ENCODE measurements around the gene KIAA0319L.

The KIAA0319L gene

GRCh38 chr1:35497571-35497970 lies 59.6 kb downstream of the KIAA0319L start:
- no peaks in the 10 kb centered on the region for H3K4me1 ChIP-seq (ENCODE audit: control insufficient read depth in 1 of 2, insufficient read depth in 2 of 2, low read length in 2 of 2)
- DNase-seq: no peak
- H2AK5ac ChIP-seq (ENCODE audit: low read length): no peak overlapping the region
- H2AFZ ChIP-seq (ENCODE audit: insufficient read depth, low read length, poor library complexity): no peak overlapping the region
- H4K91ac ChIP-seq (ENCODE audit: low read depth, low read length): no peak overlapping the region
- no peaks in the 10 kb centered on the region for H3K9me3 ChIP-seq (ENCODE audit: insufficient read depth, low read depth, low read length)
- H3K27me3 ChIP-seq (ENCODE audit: insufficient read depth, low read length): no peaks in the 10 kb centered on the region
- no peak overlapping the region for H4K12ac ChIP-seq (ENCODE audit: low read depth, low read length)
- WGBS (ENCODE audit: extremely low coverage, insufficient coverage, insufficient read length): no CpG with 5 or more reads among the region's 2 CpGs
- H3K79me2 ChIP-seq (ENCODE audit: control insufficient read depth, insufficient read depth, low read length, poor library complexity): no peaks in the 10 kb centered on the region
- H3K36me3 ChIP-seq (ENCODE audit: control insufficient read depth in 1 of 2, insufficient read depth in 2 of 2, low read length in 2 of 2): no peaks in the 10 kb centered on the region
- no peak overlapping the region for H3K14ac ChIP-seq (ENCODE audit: low read length)
- no peak overlapping the region for H3K4ac ChIP-seq (ENCODE audit: low read depth, low read length)
- no peak overlapping the region for H2BK12ac ChIP-seq (ENCODE audit: low read length)
- H3K79me1 ChIP-seq (ENCODE audit: low read length): no peaks in the 10 kb centered on the region
- H3K27ac ChIP-seq (ENCODE audit: low read depth, low read length): no peak overlapping the region
- no peak overlapping the region for H4K8ac ChIP-seq (ENCODE audit: low read depth, low read length)
- no peak overlapping the region for H2BK120ac ChIP-seq (ENCODE audit: insufficient read depth, low read length, poor library complexity)
- no peak overlapping the region for H3K4me3 ChIP-seq (ENCODE audit: low read depth, low read length)
- H3K23ac ChIP-seq (ENCODE audit: low read length): no peak overlapping the region
- no peak overlapping the region for H3K4me2 ChIP-seq (ENCODE audit: low read length)
- no peak overlapping the region for H2BK5ac ChIP-seq (ENCODE audit: low read depth, low read length, poor library complexity)
- H3K18ac ChIP-seq (ENCODE audit: low read length): no peak overlapping the region
- H3K9ac ChIP-seq (ENCODE audit: low read length): no peak overlapping the region

- H3K9ac ChIP-seq (ENCODE audit: low read length): no peak overlapping the region
- no CpG with 5 or more reads among the region's 1 CpG for WGBS (ENCODE audit: extremely low coverage, insufficient coverage, insufficient read length)
Measured at GRCh38 chr1:35490250-35490649, 67.0 kb downstream of the KIAA0319L start.

GRCh38 chr1:35488336-35488735 lies 68.9 kb downstream of the KIAA0319L start:
- Histone ChIP-seq H4K12ac (ENCODE audit: low read depth, low read length) (no peak overlapping the region), H3K27me3 (ENCODE audit: insufficient read depth, low read length) (no peaks in the 10 kb centered on the region), H2AFZ (ENCODE audit: insufficient read depth, low read length, poor library complexity) (no peak overlapping the region), H3K79me1 (ENCODE audit: low read length) (no peaks in the 10 kb centered on the region), H3K9me3 (ENCODE audit: insufficient read depth, low read depth, low read length) (no peaks in the 10 kb centered on the region), H3K4ac (ENCODE audit: low read depth, low read length) (no peak overlapping the region), H4K91ac (ENCODE audit: low read depth, low read length) (no peak overlapping the region), H3K9ac (ENCODE audit: low read length) (no peak overlapping the region), H3K18ac (ENCODE audit: low read length) (no peak overlapping the region), H2BK120ac (ENCODE audit: insufficient read depth, low read length, poor library complexity) (no peak overlapping the region), H2BK12ac (ENCODE audit: low read length) (no peak overlapping the region), H3K14ac (ENCODE audit: low read length) (no peak overlapping the region), H4K8ac (ENCODE audit: low read depth, low read length) (no peak overlapping the region), H3K79me2 (ENCODE audit: control insufficient read depth, insufficient read depth, low read length, poor library complexity) (no peaks in the 10 kb centered on the region), H3K23ac (ENCODE audit: low read length) (no peak overlapping the region), H2AK5ac (ENCODE audit: low read length) (no peak overlapping the region), H3K4me1 (ENCODE audit: control insufficient read depth in 1 of 2, insufficient read depth in 2 of 2, low read length in 2 of 2) (no peaks in the 10 kb centered on the region), H3K4me3 (ENCODE audit: low read depth, low read length) (no peak overlapping the region), H3K4me2 (ENCODE audit: low read length) (no peak overlapping the region), H3K36me3 (ENCODE audit: control insufficient read depth in 1 of 2, insufficient read depth in 2 of 2, low read length in 2 of 2) (no peaks in the 10 kb centered on the region), H2BK5ac (ENCODE audit: low read depth, low read length, poor library complexity) (no peak overlapping the region), H3K27ac (ENCODE audit: low read depth, low read length) (no peak overlapping the region)
- DNase-seq: no peak
- no CpG with 5 or more reads among the region's 2 CpGs for WGBS (ENCODE audit: extremely low coverage, insufficient coverage, insufficient read length)

More at GRCh38 chr1:35490250-35490649, 67.0 kb downstream of the KIAA0319L start:
- Histone ChIP-seq H2BK120ac (ENCODE audit: insufficient read depth, low read length, poor library complexity) (no peak overlapping the region), H2AK5ac (ENCODE audit: low read length) (no peak overlapping the region), H2BK5ac (ENCODE audit: low read depth, low read length, poor library complexity) (no peak overlapping the region), H3K4ac (ENCODE audit: low read depth, low read length) (no peak overlapping the region), H3K27me3 (ENCODE audit: insufficient read depth, low read length) (no peaks in the 10 kb centered on the region), H3K9me3 (ENCODE audit: insufficient read depth, low read depth, low read length) (no peaks in the 10 kb centered on the region), H2BK12ac (ENCODE audit: low read length) (no peak overlapping the region), H4K8ac (ENCODE audit: low read depth, low read length) (no peak overlapping the region), H3K79me2 (ENCODE audit: control insufficient read depth, insufficient read depth, low read length, poor library complexity) (no peaks in the 10 kb centered on the region), H3K18ac (ENCODE audit: low read length) (no peak overlapping the region), H4K91ac (ENCODE audit: low read depth, low read length) (no peak overlapping the region), H3K4me3 (ENCODE audit: low read depth, low read length) (no peak overlapping the region), H4K12ac (ENCODE audit: low read depth, low read length) (no peak overlapping the region), H3K23ac (ENCODE audit: low read length) (no peak overlapping the region), H3K4me1 (ENCODE audit: control insufficient read depth in 1 of 2, insufficient read depth in 2 of 2, low read length in 2 of 2) (no peaks in the 10 kb centered on the region), H3K14ac (ENCODE audit: low read length) (no peak overlapping the region), H3K79me1 (ENCODE audit: low read length) (no peaks in the 10 kb centered on the region), H3K4me2 (ENCODE audit: low read length) (no peak overlapping the region), H2AFZ (ENCODE audit: insufficient read depth, low read length, poor library complexity) (no peak overlapping the region), H3K36me3 (ENCODE audit: control insufficient read depth in 1 of 2, insufficient read depth in 2 of 2, low read length in 2 of 2) (no peaks in the 10 kb centered on the region), H3K27ac (ENCODE audit: low read depth, low read length) (no peak overlapping the region)
- DNase-seq: no peak

- no peak for DNase-seq
- Histone ChIP-seq H3K4me2 (ENCODE audit: low read length) (no peak overlapping the region), H2AK5ac (ENCODE audit: low read length) (no peak overlapping the region), H3K4me1 (ENCODE audit: control insufficient read depth in 1 of 2, insufficient read depth in 2 of 2, low read length in 2 of 2) (no peaks in the 10 kb centered on the region), H2BK5ac (ENCODE audit: low read depth, low read length, poor library complexity) (no peak overlapping the region), H3K9ac (ENCODE audit: low read length) (no peak overlapping the region), H3K23ac (ENCODE audit: low read length) (no peak overlapping the region), H3K4ac (ENCODE audit: low read depth, low read length) (no peak overlapping the region), H4K8ac (ENCODE audit: low read depth, low read length) (no peak overlapping the region), H2AFZ (ENCODE audit: insufficient read depth, low read length, poor library complexity) (no peak overlapping the region), H3K4me3 (ENCODE audit: low read depth, low read length) (no peak overlapping the region), H3K79me2 (ENCODE audit: control insufficient read depth, insufficient read depth, low read length, poor library complexity) (no peaks in the 10 kb centered on the region), H2BK12ac (ENCODE audit: low read length) (no peak overlapping the region), H4K12ac (ENCODE audit: low read depth, low read length) (no peak overlapping the region), H3K18ac (ENCODE audit: low read length) (no peak overlapping the region), H2BK120ac (ENCODE audit: insufficient read depth, low read length, poor library complexity) (no peak overlapping the region), H3K79me1 (ENCODE audit: low read length) (no peaks in the 10 kb centered on the region), H3K9me3 (ENCODE audit: insufficient read depth, low read depth, low read length) (no peaks in the 10 kb centered on the region), H3K14ac (ENCODE audit: low read length) (no peak overlapping the region), H3K27ac (ENCODE audit: low read depth, low read length) (no peak overlapping the region), H4K91ac (ENCODE audit: low read depth, low read length) (no peak overlapping the region), H3K36me3 (ENCODE audit: control insufficient read depth in 1 of 2, insufficient read depth in 2 of 2, low read length in 2 of 2) (no peaks in the 10 kb centered on the region), H3K27me3 (ENCODE audit: insufficient read depth, low read length) (no peaks in the 10 kb centered on the region)
- no CpG with 5 or more reads among the region's 3 CpGs for WGBS (ENCODE audit: extremely low coverage, insufficient coverage, insufficient read length)
Measured at GRCh38 chr1:35486858-35487408, 70.3 kb downstream of the KIAA0319L start.

All from trophoblast cell (in vitro differentiated cells and primary cell).